GM19397 (cell line): ENCODE data around the gene HNRNPF.
A peak's percentile ranks its signal among the peaks of the same experiment; 100 is the strongest.
"Not testable (repeated sequence)": the region's sequence is repeated elsewhere in the genome, so short reads cannot be mapped to it uniquely, and the experiment has no call there.

Experiments used
- ATAC-seq: cut with Tn5 transposase; IDR thresholded peaks from one replicate; pipeline ENCODE4 v1.9.1; 2021; ENCODE audit warnings: mild to moderate bottlenecking, moderate library complexity; ENCODE audit not compliant: unreplicated experiment

HNRNPF gene

DNA sequence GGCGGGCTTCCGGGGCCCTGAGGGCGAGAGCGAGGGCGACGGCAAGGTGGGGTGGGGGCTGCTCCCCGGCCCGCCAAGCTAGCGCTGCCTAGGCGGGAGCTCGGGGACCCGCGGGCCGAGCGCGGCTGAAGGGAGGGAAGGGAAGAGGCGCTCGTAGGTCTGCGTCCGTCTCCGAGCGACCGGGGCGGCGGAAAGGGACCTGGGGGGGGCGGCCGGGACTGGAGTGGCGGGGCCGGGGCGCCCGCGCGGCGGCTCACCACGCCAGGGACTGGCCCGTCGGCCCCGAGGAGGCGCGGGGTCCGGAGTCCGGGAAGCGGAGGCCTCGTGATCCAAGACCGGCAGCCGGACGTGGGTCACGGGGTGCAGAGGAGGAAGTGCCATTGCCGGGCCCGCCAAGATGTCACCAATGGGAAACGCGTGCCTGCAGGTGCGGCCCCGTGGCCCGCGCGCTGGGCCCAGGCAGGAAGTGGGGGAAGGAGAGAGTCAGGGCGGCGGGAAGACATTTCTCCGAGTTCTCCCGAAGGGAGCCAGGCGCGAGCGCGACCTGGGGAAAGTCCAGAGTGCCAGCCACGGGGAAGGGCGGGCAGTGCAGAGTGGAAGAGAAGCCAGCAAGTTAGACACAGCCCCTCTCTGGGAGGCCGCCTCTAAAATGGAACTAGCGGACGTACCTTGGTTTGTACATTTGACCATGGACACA, 11.9 kb downstream of the HNRNPF start:
- ATAC-seq, result peak; percentile 91

DNA sequence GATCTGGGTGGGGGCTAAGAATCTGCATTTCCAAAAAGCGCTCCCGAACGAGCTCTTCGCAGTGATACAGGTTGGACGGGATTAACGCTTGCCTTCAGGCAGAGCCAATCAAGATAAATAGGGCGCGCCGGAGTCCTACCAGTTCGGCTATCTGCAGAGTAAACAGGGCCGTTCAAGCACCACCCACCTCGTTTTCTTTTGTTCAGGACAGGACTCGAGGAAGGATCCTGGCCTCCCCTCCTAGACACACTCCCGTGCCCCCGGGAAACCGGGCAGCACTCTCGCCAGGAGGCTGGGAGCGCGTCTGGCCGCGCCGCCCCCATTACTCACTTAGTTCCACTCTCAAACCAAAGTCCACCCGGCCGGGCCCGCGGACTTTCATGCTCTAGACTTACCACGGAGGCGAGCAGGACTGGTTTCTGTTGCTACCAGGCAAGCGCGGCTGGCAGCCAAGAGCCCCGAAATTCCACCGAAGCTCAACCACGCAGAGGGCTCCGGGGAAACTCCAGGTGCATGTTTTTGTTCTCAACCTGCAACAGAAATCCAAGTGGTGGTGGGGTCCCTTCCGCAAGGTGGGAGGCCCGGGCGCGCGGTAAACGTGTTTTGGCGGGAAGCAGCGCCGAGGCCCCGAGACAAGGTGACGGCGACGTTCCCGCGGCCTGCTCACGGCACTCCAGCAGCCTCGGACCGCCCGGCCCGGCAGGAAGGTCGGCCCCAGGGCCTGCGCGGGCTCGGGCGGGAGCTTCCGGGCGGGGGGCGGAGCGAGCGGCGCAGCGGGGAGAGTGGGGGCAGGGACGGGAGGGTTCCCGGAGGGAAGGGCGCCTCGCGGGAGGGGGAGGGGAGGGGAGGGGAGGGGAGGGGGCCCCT, 12.7 kb downstream of the HNRNPF start:
- ATAC-seq, result peak; percentile 55

DNA sequence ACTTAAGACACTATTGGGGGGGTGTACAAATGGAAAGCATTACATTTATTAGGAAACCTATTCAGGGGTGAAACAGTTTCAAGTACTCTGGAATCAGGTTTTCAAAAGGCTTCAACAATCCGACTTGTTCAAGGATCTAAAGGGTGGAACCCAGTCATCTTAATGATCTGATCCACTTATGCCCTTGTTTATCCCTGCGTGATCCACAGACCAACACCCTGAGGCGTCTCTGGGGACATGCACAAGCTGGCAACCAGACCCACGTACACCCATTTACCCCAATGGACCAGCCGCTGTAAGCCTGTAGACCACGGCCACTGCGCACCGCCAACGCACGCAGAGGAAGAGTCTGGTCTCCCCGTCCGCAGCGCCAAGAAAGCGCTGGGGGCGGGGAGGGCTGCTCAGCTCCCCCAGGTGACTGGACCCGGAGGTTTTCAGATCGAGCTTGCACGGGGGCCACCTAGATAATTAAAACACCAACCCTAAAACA, 13.4 kb downstream of the HNRNPF start:
- ATAC-seq, result no peak

DNA sequence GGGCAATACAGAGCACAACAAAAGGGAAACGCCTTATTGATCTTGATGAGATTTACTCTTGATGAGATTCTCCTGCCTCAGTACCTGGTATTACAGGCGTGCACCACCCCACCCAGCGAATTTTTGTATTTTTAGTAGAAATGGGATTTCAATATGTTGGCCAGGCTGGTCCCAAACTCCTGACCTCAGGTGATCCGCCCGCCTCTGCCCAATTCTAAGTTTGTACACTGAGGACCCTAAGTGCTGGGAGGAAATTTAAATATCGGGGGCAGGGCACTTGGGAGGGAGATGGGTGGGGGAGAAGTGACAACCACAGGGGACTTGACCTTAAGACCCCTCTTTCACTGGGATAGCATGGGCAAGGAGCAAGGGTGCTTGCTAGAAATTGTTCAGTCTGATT, 14.1 kb downstream of the HNRNPF start:
- no peak for ATAC-seq

DNA sequence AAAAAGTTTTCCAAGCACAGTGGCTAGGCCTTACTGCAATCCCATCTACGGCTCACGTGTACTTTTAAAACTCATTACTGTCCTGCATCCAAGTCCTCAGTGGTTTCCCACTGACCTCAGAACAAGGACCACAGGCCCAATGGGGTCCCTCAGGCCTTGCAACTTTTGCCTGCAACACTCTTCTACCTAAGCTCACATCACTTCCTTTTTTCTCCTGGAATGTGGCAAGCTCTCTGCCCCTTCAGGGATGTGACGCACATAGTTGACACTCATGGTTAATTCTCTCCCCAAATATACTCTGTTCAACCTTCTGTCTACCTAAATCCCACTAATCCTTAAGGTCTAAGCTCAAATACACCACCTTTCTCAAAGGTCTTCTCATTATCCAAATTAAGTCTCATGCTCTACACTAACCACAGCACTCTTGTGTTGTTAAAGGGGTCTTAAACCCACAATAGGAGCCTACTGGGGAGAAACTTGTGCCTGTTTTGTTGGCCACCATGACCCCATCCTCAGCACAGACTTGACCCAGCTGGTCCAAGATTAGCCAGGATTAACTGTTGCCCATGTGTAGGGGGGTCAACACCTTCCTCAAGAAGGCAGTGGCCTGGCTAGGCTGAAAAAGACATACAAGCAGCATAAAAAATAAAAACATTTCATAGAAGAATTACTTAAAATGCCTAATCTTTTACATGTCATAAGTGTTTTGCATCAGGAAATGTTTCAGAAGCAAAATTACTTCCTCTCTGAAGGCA, 15.2 kb downstream of the HNRNPF start:
- no peak for ATAC-seq

DNA sequence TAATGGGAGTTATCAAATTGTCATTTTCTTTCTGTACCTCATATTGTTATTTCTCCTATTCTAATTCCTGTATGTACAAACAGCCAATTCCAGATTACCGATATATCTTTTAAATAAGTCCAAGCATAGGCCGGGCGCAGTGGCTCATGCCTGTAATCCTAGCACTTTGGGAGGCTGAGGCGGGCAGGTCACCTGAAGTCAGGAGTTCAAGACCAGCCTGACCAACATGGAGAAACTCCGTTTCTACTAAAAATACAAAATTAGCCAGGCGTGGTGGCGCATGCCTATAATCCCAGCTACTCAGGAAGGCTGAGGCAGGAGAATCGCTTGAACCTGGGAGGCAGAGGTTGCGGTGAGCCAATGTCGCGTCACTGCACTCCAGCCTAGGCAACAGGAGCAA, 15.8 kb downstream of the HNRNPF start:
- ATAC-seq, result not testable (repeated sequence)

DNA sequence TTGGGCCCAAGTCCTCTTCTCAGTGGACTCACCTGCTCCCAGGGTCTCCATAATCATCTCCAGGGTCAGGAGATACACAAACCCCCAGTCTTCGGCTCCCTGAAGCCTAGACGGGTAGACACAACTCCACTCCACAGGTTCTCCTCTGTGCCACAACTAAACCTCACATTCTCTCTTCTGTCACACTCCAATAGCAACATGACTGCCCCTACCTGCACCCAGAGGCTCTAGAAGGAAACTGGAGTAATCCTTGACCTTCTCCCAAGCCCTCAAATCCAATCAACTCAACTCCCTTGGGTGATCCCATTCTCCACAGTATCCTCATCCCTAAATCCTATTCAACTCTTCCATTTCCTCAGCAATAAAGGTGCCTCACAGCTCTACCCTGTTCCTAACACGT, 16.2 kb downstream of the HNRNPF start:
- no peak for ATAC-seq

DNA sequence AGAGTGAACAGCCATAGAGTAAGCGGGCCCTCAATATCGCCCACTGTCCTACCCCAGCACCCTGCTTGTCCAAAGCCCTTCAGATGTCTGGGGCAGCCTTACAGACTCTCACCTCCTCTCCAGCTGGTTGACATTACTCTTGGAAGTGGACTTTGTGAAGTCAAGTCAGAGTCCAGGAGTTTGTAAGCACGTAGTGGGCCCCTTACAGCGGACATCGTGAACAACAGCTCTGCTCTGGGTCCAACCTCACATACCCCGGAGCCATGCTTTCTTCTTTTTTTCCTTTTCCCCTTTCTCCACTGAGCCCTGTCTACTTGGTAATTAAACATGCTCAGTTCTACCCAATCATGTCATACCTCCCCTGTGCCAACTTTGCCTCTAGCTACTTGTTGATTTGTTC, 17.5 kb downstream of the HNRNPF start:
- no peak for ATAC-seq

DNA sequence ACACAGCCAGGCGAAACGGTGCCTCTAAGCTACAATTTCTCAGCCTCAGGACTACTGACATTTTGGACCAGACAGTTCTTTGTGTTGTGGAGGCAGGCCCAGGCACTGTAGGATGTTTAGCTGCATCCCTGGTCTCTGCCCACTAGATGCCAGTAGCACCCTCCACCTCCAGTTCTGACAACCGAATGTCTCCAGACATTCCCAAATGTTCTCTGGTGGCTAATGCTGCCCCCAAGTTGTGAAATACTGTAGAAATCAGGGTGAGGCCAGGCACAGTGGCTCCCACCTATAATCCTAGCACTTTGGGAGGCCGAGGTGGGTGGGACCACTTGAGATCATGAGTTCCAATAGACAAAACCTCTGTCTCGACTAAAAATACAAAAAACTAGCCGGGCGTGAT, 18.2 kb downstream of the HNRNPF start:
- no peak for ATAC-seq

DNA sequence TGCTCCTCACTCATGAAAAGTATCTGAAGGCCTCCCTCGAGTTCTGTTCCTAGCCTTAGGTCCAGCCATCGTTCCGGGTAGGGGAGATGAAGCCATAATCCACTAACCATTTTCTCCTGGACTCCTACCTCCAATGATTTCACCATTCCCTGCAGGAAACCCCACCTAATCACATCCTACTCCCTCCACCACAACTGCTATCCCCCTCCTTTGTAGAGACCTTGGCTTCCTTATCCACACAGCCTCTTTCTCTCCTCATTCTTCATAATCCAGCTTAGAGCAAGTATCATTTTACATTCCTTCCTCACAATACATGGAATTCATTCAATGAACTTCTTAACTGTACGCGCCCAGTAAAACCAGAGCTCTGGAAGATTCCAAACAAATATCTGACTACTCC, 18.7 kb downstream of the HNRNPF start:
- ATAC-seq, result no peak

DNA sequence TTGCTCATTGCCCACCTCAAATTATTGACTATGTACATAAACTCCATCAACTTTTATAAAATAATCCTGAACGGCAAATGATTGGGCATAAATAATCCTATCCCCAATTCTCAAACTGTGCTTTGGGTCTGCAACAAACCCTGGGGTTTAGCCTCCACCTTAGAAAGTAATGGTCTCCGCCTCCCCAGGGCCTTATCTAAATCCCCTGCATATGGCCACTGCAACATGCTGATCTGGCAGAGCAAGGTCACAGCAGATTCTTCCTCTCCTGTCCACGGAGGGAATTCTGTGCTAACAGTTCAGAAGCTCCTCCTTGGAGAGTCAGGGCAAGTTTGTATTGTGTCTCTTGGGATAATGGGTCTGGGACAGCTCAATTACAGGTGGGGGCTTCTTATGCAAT, 19.1 kb downstream of the HNRNPF start:
- ATAC-seq, result no peak

DNA sequence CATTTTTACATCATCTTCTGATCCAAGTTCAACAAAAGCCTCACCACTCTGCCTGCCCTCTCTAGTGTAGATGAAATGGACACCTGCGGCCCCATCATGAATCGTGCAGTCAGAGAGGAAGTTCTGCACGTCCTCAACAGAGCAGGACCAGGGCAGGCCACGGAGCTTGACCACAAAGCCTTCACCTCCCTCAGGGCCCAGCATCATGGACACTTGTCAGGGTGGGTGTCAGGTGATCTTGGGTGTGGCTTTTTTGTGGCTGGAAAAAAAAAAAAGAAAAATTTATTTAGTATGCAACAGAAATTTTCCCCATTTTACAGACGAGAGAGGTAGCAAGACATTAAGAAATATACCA, 21.3 kb downstream of the HNRNPF start:
- ATAC-seq, result no peak

DNA sequence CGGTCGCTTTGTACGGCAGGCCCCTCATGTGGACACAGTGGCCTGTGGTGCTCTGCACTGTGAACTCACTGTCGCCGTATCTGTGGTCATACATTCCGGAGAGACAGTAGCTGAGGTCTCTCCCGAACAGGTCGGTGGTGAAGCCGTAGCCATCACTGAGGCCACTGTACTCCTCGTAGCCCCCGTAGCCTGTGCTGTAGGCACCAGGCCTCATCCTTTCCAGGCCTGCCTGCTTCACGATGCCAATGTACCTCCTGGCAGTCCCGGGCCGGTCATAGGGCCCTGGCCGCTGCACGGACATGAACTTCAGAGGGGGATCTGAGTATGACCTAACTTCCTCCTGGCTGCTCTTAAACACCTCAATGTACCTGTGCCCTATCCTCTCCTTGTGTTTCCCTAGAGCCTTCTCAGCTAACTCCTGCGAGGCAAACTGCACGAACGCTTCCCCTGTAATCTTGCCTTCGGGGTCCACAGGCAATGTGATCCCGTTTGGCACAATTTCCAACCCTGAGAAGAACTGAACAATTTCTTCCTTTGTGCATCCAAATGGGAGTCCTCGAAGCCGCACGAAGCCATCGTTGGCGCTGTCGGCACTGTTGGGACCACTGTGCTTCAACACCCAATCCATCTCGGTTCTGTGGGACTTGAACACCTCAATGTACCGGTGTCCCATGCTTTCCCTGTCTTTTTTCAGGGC, 21.9 kb downstream of the HNRNPF start:
- no peak for ATAC-seq

DNA sequence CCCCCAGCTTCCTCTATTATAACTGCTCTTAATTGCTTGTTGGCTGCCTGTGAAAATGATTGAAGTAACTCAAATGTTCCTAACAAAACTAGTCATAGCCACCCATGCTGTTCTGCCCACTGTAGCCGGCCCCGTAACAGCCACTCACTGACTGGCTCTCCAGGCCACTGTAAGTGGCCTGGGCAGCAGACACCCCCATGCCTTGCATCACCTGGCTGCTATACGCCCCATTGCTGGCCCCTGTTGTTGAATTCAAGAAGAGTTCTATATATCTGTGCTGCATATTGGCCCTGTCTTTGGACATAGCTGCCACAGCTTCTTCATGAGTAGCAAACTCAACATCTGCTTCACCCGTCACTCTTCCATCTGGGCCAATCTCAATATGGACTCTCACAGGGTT, 22.4 kb downstream of the HNRNPF start:
- no peak for ATAC-seq

DNA sequence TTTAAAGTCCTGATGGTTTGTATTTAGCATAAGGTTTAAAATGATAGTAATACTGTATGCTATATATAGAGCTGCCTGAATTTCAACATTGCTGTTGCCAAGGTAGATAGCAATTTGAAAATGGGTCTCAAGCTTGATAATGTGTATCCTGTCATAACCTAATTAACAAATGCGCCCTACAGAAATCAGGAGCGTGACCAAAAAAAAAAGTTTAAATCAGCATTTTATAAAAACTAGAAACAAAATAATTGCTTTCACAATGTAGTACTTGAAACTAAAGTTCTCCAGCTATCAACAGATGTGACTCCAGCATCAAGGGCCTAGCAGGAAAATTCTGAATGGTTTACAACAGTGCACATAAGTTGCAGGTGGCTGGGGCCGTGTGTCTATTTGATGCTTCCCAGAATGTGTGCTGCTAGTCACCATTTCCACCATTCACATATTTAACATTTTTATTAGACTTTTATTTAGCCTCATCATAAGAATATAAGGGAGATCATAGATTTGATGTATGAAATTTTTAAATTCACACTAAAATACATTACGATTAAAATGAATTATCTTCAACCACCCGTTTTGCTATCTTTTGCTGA, 23.5 kb downstream of the HNRNPF start:
- ATAC-seq, result no peak

DNA sequence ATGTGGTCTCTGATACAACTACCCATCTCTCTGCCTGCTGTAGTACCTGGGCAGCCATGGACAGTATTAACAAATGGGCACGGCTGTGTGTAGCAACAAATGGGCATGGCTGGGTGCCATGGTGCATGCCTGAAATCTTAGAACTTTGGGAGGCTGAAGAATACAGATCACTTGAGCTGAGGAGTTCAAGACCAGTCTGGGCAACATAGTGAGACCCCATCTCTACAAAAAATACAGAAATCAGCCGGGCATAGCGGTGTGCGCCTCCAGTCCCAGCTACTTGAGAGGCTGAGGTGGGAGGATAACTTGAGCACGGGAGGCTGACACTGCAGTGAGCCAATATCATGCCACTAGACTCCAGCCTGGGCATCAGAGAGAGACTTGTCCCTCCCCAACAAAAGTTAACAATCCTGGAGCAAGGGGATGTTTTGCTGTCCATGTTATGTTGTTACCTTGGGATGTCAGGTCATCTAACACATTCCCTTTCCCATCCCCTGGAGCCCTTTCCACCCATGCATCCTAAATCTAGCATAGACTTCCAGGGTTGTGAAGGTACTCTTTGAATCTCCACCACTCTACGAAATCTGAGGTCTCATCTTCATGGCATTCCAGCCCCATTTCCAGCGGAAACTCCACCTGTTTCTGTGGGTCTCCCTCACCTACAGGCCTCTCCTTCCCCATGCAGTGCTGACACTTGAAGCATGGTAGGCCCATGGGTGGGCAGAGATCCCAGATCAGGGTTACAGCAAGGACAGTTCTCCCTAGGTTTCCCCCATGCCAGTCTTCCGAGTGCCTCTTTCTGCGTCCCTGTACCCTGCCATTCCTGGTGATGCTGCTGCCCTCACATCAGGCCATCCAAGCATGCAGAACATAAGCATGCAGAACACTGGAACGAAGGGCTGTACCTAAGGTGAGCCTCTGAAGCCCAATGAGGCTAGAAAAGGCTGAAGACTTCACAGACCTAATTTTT, 24.4 kb downstream of the HNRNPF start:
- no peak for ATAC-seq

DNA sequence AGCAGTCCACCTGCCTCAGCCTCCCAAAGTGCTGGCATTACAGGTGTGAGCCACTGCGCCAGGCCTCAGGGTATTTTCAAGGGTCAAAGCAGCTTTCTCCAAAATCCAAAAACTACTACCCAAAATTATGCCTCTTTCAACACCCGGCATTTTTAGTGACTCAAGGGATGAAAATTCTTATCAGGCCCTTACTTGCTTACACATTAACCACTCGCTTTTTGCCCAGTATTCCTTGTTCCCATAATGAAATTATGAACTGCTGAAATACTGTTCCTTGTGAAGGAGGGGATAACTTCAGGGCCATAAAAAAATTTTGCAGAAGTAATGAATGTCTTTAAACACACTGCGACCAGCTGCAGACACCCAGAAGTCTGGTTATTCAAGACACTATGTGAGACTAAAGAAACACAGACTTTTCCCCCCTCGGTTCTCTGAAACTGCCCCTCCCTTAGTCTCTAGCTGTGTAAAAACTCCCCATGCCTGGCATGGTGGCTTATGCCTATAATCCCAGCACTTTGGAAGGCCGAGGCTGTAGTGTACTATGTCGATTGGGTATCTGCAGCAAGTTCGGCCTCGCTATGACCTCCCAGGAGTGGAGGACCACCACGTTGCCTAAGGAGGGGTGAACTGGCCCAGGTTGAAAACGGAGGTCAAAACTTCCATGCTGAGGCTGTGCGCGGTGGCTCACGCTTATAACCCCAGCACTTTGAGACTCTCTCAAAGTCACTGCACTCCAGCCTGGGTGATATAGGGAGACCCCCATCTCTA, 25.6 kb downstream of the HNRNPF start:
- ATAC-seq, result no peak

DNA sequence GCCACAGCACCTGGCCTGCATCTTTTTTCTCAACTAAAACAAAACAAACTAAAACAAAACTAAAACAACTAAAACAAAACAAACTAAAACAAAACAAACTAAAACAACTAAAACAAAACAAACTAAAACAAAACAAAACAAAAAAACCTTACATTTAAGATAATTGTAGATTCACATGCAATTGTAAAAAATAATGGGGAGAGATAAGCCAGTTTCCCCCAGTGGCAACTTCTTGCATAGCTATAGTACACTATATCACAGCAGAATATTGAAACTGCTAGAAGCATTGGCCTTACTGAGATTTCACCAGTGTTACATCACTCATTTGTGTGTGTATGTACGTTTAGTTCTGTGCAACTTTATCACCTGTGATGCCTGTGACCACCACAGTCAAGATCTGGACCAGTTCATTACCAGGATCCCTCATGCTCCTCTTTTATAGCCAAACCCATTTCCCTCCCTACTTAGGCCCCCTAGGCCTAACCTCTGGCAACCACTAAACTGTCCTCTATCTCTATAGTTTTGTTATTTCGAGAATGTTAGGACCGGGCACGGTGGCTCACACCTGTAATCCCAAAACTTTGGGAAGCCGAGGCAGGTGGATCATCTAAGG, 28.3 kb downstream of the HNRNPF start:
- ATAC-seq, result no peak
